ENCODE data around the gene CACTIN. TPM values are rescaled to one million over a fixed set of nuclear protein-coding genes. Genes with fewer than 3 reads are reported as not detected.

The CACTIN gene
- total RNA-seq, 2 donors from 2014 or later, result 38.2 to 52.8 TPM

DNA sequence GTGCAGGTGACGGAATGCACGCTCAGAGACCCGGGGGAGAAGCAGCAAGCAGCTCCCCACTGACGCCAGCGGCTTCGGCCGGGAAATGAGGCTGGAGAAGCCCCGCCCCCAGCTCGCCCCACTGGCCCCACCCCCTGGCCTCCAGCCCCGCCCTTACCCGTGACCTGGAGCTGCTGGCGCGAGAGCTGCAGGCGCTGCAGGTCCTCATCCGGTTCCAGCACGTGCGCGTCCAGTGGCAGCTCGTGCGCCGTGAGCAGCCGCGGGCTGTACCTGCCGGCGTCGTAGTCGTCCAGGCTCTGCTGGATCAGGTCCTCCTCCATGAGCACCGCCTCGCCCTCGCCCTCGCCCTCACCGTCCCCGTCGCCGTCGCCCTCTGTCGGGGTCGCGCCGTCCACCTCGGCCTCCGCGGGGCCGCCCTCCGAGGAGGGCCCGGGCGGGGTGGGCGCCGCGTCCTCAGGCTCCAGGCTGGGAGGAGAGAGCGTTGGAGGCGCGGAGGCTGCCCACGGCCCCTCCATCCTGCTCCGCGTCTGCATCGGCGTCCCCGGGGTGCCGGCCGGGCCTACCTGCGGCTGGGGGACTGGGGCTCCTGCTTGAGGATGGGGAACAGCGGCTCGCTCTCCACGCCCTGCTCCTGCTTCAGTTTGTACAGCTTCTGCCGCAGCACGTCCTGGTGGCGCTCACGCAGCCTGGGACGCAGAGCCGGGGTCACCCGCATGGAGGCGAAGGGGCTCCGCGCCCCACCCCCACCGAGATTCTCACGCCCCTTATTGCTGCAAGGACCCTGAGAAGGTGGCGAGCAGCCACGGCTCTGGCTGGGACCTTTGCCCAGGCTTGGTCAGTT lies 13.5 kb downstream of the CACTIN start:
- intact Hi-C loops (cut with DNase I), result loop anchor here (10.0 kb wide), 1 partner anchor 308 kb away; no protein-coding TSS in a partner anchor
- TF ChIP-seq, protein P1, sequence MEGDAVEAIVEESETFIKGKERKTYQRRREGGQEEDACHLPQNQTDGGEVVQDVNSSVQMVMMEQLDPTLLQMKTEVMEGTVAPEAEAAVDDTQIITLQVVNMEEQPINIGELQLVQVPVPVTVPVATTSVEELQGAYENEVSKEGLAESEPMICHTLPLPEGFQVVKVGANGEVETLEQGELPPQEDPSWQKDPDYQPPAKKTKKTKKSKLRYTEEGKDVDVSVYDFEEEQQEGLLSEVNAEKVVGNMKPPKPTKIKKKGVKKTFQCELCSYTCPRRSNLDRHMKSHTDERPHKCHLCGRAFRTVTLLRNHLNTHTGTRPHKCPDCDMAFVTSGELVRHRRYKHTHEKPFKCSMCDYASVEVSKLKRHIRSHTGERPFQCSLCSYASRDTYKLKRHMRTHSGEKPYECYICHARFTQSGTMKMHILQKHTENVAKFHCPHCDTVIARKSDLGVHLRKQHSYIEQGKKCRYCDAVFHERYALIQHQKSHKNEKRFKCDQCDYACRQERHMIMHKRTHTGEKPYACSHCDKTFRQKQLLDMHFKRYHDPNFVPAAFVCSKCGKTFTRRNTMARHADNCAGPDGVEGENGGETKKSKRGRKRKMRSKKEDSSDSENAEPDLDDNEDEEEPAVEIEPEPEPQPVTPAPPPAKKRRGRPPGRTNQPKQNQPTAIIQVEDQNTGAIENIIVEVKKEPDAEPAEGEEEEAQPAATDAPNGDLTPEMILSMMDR (IDR thresholded peaks at IDR 0.05), result no peak
- TF ChIP-seq POLR2AphosphoS5 (IDR thresholded peaks at IDR 0.05), result no peak
- no peak for TF ChIP-seq POLR2A (IDR thresholded peaks at IDR 0.05)
- no peak for DNase-seq (ENCODE audit: low spot score)
- peaks cover 0 to 10% of the 10 kb centered on the region in 2 donors for H3K36me3 ChIP-seq
- H3K27ac ChIP-seq, result no peak overlapping the region
- no peak overlapping the region for H3K4me3 ChIP-seq
- no peaks in the 10 kb centered on the region for H3K9me3 ChIP-seq
- H3K4me1 ChIP-seq (replicated peaks), result no peaks in the 10 kb centered on the region
- WGBS, result 91% methylated on average over 71 of the region's 79 CpGs
- H3K27me3 ChIP-seq (replicated peaks; ENCODE audit: insufficient read depth), result no peaks in the 10 kb centered on the region

DNA sequence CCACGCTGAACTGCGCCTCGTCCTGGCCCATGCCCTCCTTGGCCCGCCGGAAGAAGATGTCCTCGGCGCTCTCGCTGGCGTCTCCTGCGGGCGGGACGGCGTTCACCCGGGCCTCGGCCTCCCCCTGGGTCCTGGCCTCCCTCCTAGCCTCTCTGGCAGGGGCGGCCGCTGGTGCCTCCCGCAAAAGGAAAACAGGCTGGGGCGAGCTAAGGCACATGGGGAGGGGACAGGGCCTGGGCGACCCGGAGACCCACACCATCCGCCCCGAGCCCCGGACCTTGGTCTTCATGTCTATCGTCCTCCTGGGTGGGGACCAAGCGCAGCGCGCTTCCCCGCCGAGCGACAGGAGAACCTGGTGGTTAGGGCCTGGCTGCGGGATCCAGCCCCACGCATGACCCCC lies 14.3 kb downstream of the CACTIN start:
- Histone ChIP-seq H3K4me3 (no peak overlapping the region), H3K27me3 (replicated peaks; ENCODE audit: insufficient read depth) (no peaks in the 10 kb centered on the region), H3K27ac (no peak overlapping the region), H3K9me3 (no peaks in the 10 kb centered on the region), H3K4me1 (replicated peaks) (peaks cover under 1% of the 10 kb centered on the region), H3K36me3 (peaks cover 0 to 10% of the 10 kb centered on the region in 2 donors)
- 95% methylated on average over 33 of the region's 33 CpGs for WGBS
- DNase-seq (ENCODE audit: low spot score), result no peak
- TF ChIP-seq, protein P1 (IDR thresholded peaks at IDR 0.05), result no peak
- no peak for TF ChIP-seq POLR2A (IDR thresholded peaks at IDR 0.05)
- no peak for TF ChIP-seq POLR2AphosphoS5 (IDR thresholded peaks at IDR 0.05)
- intact Hi-C loops (cut with DNase I), result loop anchor here (10.0 kb wide), 1 partner anchor 308 kb away; no protein-coding TSS in a partner anchor

DNA sequence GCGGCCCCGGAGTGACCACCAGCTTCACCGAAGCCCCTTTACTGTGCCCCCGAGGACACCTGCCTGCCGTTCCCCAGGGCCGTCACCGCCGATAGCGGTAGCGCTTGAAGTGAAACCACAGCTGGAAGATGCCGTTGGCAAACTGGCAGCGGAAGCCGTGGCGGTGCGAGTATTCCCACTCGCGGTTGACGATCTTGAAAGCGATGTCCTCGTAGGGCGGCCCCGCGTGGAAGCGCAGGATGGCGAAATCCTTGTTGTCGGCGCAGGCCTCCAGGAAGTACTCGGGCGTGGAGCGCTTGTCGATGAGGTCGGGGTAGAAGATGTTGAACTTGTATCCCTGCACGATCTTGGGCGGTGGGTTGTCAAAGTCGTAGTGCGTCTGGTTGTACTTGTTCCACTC lies 14.7 kb downstream of the CACTIN start:
- no peak overlapping the region for H3K27ac ChIP-seq
- H3K4me1 ChIP-seq (replicated peaks), result peaks cover 4% of the 10 kb centered on the region
- H3K9me3 ChIP-seq, result no peaks in the 10 kb centered on the region
- no peak for DNase-seq (ENCODE audit: low spot score)
- H3K4me3 ChIP-seq, result no peak overlapping the region
- H3K27me3 ChIP-seq (replicated peaks; ENCODE audit: insufficient read depth), result no peaks in the 10 kb centered on the region
- 96% methylated on average over 36 of the region's 36 CpGs for WGBS
- H3K36me3 ChIP-seq, result peaks cover 0 to 10% of the 10 kb centered on the region in 2 donors
- no peak for TF ChIP-seq POLR2A (IDR thresholded peaks at IDR 0.05)
- no peak for TF ChIP-seq POLR2AphosphoS5 (IDR thresholded peaks at IDR 0.05)
- TF ChIP-seq, protein P1 (IDR thresholded peaks at IDR 0.05), result no peak
- intact Hi-C loops (cut with DNase I), result loop anchor here (10.0 kb wide), 1 partner anchor 307 kb away; no protein-coding TSS in a partner anchor

DNA sequence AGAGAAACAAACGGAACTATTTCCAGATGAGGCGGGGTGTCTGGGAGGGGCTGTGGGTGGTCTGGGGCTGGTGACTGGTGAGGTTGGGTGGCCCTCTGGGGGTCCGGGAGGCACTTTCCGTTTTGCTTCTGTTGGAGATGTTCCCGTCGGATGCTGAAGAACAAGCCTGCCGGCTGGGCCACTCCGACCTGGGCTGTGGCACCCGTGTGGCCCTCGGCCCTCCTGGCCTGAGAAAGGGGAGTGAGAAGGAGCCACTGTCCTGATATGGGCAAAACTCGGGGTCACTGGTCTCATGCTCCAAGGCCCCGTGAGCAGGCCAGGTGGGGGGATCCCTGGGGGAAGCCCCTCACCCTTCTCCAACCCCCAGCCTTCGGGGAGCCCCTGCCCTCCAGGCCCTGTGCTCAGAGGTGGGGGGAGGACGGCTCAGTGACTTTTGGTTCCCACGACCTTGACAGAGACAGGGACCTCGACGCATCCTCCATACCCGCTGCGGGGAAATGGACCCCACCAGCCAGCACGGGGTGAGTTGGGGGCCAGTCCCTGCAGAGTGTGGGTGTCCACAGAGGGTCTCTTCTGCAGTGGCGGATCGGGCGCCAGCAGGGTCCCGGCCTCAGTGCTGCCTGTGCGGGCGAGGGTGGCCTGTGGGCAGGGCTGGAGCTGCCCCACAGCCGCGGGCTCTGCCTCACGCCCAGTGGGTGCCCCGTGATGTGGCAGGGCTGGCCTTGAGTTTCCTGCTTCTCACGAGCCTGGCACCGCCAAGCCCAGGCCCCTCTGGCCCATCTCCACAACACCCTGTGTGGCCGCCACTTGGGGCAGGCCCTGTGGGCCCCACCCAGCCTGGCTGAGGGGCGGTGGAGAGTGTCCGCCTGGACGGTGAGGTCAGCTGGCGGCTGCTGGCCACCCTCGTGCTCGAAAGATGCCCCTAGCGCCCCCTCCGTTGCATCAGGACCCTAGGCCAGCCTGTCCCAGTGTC lies 15.6 kb downstream of the CACTIN start:
- DNase-seq (ENCODE audit: low spot score), result no peak
- TF ChIP-seq POLR2A (IDR thresholded peaks at IDR 0.05) (no peak), POLR2AphosphoS5 (IDR thresholded peaks at IDR 0.05) (no peak)
- TF ChIP-seq, protein P1 (IDR thresholded peaks at IDR 0.05), result no peak
- Histone ChIP-seq H3K4me1 (replicated peaks) (peaks cover 7% of the 10 kb centered on the region), H3K27ac (no peak overlapping the region), H3K36me3 (peaks cover 0 to 10% of the 10 kb centered on the region in 2 donors), H3K9me3 (no peaks in the 10 kb centered on the region), H3K4me3 (no peak overlapping the region), H3K27me3 (replicated peaks; ENCODE audit: insufficient read depth) (no peaks in the 10 kb centered on the region)
- 87% methylated on average over 41 of the region's 41 CpGs for WGBS
- intact Hi-C loops (cut with DNase I), result loop anchor here (10.0 kb wide), 1 partner anchor 306 kb away; no protein-coding TSS in a partner anchor
